ENCODE measurements around the gene CHSY1.

The CHSY1 gene

GRCh38 chr15:101179341-101180153 lies 72.3 kb downstream of the CHSY1 start:
- TF ChIP-seq CTCF (IDR thresholded peaks at IDR 0.05) = no peak

- TF ChIP-seq CTCF (IDR thresholded peaks at IDR 0.05) = no peak
These were observed 72.9 kb downstream of the CHSY1 start for GRCh38 chr15:101178931-101179330.

GRCh38 chr15:101178479-101178878 lies 73.4 kb downstream of the CHSY1 start:
- no peak for TF ChIP-seq CTCF (IDR thresholded peaks at IDR 0.05)

GRCh38 chr15:101177866-101178265 lies 74.0 kb downstream of the CHSY1 start:
- TF ChIP-seq CTCF (IDR thresholded peaks at IDR 0.05) = no peak

- TF ChIP-seq CTCF (IDR thresholded peaks at IDR 0.05) = no peak
These were observed 75.2 kb downstream of the CHSY1 start for GRCh38 chr15:101176625-101177024.

GRCh38 chr15:101175401-101175800 lies 76.4 kb downstream of the CHSY1 start:
- no peak for TF ChIP-seq CTCF (IDR thresholded peaks at IDR 0.05)

- TF ChIP-seq CTCF (IDR thresholded peaks at IDR 0.05) = no peak
These were observed 77.5 kb downstream of the CHSY1 start for GRCh38 chr15:101174152-101174920.
